Stimulated activated CD4-positive, alpha-beta T cell treated with anti-CD3 and anti-CD28 coated beads, Interleukin-15, amount 100 ng/mL, for 24 hours (primary cell): ENCODE results near the gene KCNJ16.

Experiments used
- DNase-seq: peaks from one replicate; pipeline ENCODE4 v3.0.0-alpha.2; 2020

KCNJ16 gene

GRCh38 chr17:70181376-70181775, 106.4 kb downstream of the KCNJ16 start:
- no peak for DNase-seq

DNA sequence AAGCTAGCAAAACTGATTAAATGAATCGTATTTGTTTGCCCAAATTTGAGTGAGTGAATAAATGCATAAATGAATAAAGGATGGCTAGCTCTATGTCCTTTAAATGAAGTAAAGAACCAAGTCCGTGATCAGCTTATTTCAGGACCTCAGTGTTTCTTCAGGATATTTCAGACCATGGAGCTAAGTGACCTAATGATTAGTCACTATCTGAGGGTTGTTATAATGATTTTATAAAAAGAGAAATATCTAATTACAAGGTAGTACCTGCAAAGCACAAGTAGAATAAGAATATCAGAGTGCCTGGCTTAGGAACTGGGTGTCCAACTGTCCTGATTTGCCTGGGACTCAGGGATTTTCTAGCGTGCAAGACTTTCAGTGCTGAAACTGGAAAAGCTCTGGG, 106.8 kb downstream of the KCNJ16 start:
- no peak for DNase-seq

GRCh38 chr17:70183508-70183907, 108.5 kb downstream of the KCNJ16 start:
- DNase-seq, result no peak

GRCh38 chr17:70184207-70184606, 109.2 kb downstream of the KCNJ16 start:
- DNase-seq, result no peak

- no peak for DNase-seq
These were observed 109.7 kb downstream of the KCNJ16 start for GRCh38 chr17:70184770-70185169.
